Stomach (tissue), 9 donors: Measurements from ENCODE around the gene HS3ST1. TPM values are rescaled to one million over a fixed set of nuclear protein-coding genes. Genes with fewer than 3 reads are reported as not detected.

ENCODE experiments used
- DNase-seq, 2 donors: peaks; one replicate each; pipeline versions ENCODE4 v3.0.0 to v3.0.0-alpha.2; 2013 to 2019
- H3K27ac ChIP-seq, 5 donors: fragments of 200-600 bp in 4 of 5; sonication (generic) in 4 of 5; one replicate each; pipeline ENCODE4 v1.5.1; 2013 to 2019; ENCODE audit warnings: mild to moderate bottlenecking in 1 of 5, moderate library complexity in 1 of 5
- H3K27me3 ChIP-seq, 3 donors: fragments of 200-600 bp; sonication (generic); one replicate each; pipeline ENCODE4 v1.5.1; 2017 to 2019; ENCODE audit warnings: mixed run types in 1 of 3
- H3K36me3 ChIP-seq, 4 donors: fragments of 200-600 bp; sonication (generic); 1 replicate in 3 of 4; 2 replicates in 1 of 4; pipeline ENCODE4 v1.5.1; 2016 to 2019
- H3K4me1 ChIP-seq, 4 donors: fragments of 200-600 bp; sonication (generic); one replicate each; pipeline ENCODE4 v1.5.1; 2016 to 2019
- H3K4me3 ChIP-seq, 4 donors: fragments of 200-600 bp; sonication (generic) in 3 of 4; one replicate each; pipeline ENCODE4 v1.5.1; 2016 to 2019; ENCODE audit warnings: mild to moderate bottlenecking in 1 of 4
- H3K9me3 ChIP-seq, 4 donors: fragments of 200-600 bp; sonication (generic); one replicate each; pipeline ENCODE4 v1.5.1; 2016 to 2019
- CTCF ChIP-seq, 7 experiments: fragments of 450-650 bp in 4 of 7; fragments of 200-600 bp in 3 of 7; sonication (generic) in 3 of 7; IDR thresholded peaks; one replicate each; pipeline ENCODE4 v1.5.1; 2016 to 2019; ENCODE audit warnings: antibody characterized with exemption in 7 of 7, control low read depth in 2 of 7, mild to moderate bottlenecking in 1 of 7
- EP300 ChIP-seq: sonication (generic); formaldehyde crosslinking; IDR thresholded peaks from one replicate; pipeline ENCODE4 v1.6.1; 2017; ENCODE audit warnings: antibody characterized with exemption
- POLR2A ChIP-seq, 4 donors: fragments of 450-650 bp; IDR thresholded peaks; one replicate each; pipeline ENCODE4 v1.6.1; 2016; ENCODE audit warnings: antibody characterized with exemption in 4 of 4, control low read depth in 2 of 4, mild to moderate bottlenecking in 1 of 4, moderate library complexity in 1 of 4
- POLR2AphosphoS5 ChIP-seq, 3 donors: sonication (generic); formaldehyde crosslinking; IDR thresholded peaks; one replicate each; pipeline ENCODE4 v1.6.1; 2016; ENCODE audit warnings: antibody characterized with exemption in 3 of 3
- WGBS, 5 donors: extraction: QIAGEN DNeasy Blood & Tissue Kit in 3 of 5; methylation state at CpG; one replicate each; pipeline versions ENCODE4 v1.1.5 to v1.1.7; 2013 to 2018; 5-methylcytosine and 5-hydroxymethylcytosine counted together
- intact Hi-C: fragments of 100-400 bp; cut with DNase I; formaldehyde crosslinking; loops from one replicate; pipeline ENCODE4 v1.15.1; 2023; ENCODE audit warnings: low total_unique reads
- polyA plus RNA-seq, 3 donors: library from polyadenylated mRNA; stranded (reverse); fragments of 200-250 nt; gene quantifications; one replicate each; pipeline ENCODE4 v1.2.3, GENCODE V29; 2013
- total RNA-seq, 5 donors: library from RNA; depleted of rRNA; stranded (reverse); fragments of >200 nt; gene quantifications; one replicate each; pipeline versions ENCODE4 v1.1.0 to v1.2.3, GENCODE V29; 2014 to 2016
- donor health status: healthy with polysubstance abuse.
- donor health status: Bipolar disorder and iron deficiency.
- donor health status: healthy.

HS3ST1 gene
- total and polyA plus RNA-seq, 8 donors, result 0.58 to 123 (median 4.1) TPM; not detected in 1

- Histone ChIP-seq H3K36me3 (peaks cover 0 to 9% (median 0%) of the 10 kb centered on the region in 4 donors), H3K4me3 (no peak overlapping the region), H3K9me3 (no peaks in the 10 kb centered on the region), H3K27me3 (no peaks in the 10 kb centered on the region), H3K4me1 (peaks cover 0 to 5% (median 0%) of the 10 kb centered on the region in 4 donors), H3K27ac (no peak overlapping the region)
- WGBS, 5 donors, result 71 to 78% (median 73%) methylated on average over 3 of the region's 3 CpGs
- TF ChIP-seq EP300, result no peak
- no peak for TF ChIP-seq CTCF (IDR thresholded peaks at IDR 0.05)
- TF ChIP-seq POLR2A (IDR thresholded peaks at IDR 0.05), result no peak
- TF ChIP-seq POLR2AphosphoS5 (IDR thresholded peaks at IDR 0.05), result no peak
- intact Hi-C loops, result no loop called here
- DNase-seq, result no peak
These were observed 13.2 kb downstream of the HS3ST1 start for GRCh38 chr4:11415409-11416070.

- 83 to 96% (median 89%) methylated on average over 4 of the region's 4 CpGs for WGBS, 5 donors
- intact Hi-C loops, result no loop called here
These were observed 16.5 kb downstream of the HS3ST1 start for GRCh38 chr4:11412211-11412610.

GRCh38 chr4:11409632-11410031 is 19.1 kb downstream of the HS3ST1 start:
- no peaks in the 10 kb centered on the region for H3K27me3 ChIP-seq

More at GRCh38 chr4:11412211-11412610, 16.5 kb downstream of the HS3ST1 start:
- H3K4me3 ChIP-seq, result no peak overlapping the region
- no peak for DNase-seq
- peaks cover 0 to 5% (median 0%) of the 10 kb centered on the region in 4 donors for H3K4me1 ChIP-seq
- H3K9me3 ChIP-seq, result no peaks in the 10 kb centered on the region
- no peak overlapping the region for H3K27ac ChIP-seq
- H3K36me3 ChIP-seq, result peaks cover 0 to 21% (median 0%) of the 10 kb centered on the region in 4 donors
- TF ChIP-seq CTCF (IDR thresholded peaks at IDR 0.05) (no peak), POLR2A (IDR thresholded peaks at IDR 0.05) (no peak), POLR2AphosphoS5 (IDR thresholded peaks at IDR 0.05) (no peak), EP300 (no peak)
- H3K27me3 ChIP-seq, result no peaks in the 10 kb centered on the region

More at GRCh38 chr4:11409632-11410031, 19.1 kb downstream of the HS3ST1 start:
- H3K4me1 ChIP-seq, result no peaks in the 10 kb centered on the region
- TF ChIP-seq POLR2A (IDR thresholded peaks at IDR 0.05), result no peak
- no peak for TF ChIP-seq EP300
- TF ChIP-seq CTCF (IDR thresholded peaks at IDR 0.05), result no peak
- TF ChIP-seq POLR2AphosphoS5 (IDR thresholded peaks at IDR 0.05), result no peak
- H3K27ac ChIP-seq, result no peak overlapping the region
- peaks cover 0 to 21% (median 0%) of the 10 kb centered on the region in 4 donors for H3K36me3 ChIP-seq
- WGBS, 5 donors, result 58 to 79% (median 74%) methylated on average over 1 of the region's 1 CpG
- intact Hi-C loops, result no loop called here
- H3K4me3 ChIP-seq, result no peak overlapping the region
- no peaks in the 10 kb centered on the region for H3K9me3 ChIP-seq
- no peak for DNase-seq
